Stimulated activated CD8-positive, alpha-beta memory T cell treated with anti-CD3 and anti-CD28 coated beads, Interleukin-12 subunit alpha, Interleukin-12 subunit beta, amount 100 ng/mL, for 4 hours (primary cell): ENCODE results near the gene FAM234A.
"Not testable (repeated sequence)": the region's sequence is repeated elsewhere in the genome, so short reads cannot be mapped to it uniquely, and the experiment has no call there.

Experiments used
- DNase-seq: peaks from one replicate; pipeline ENCODE4 v3.0.0-alpha.2; 2020; ENCODE audit warnings: low read depth

The FAM234A gene

DNA sequence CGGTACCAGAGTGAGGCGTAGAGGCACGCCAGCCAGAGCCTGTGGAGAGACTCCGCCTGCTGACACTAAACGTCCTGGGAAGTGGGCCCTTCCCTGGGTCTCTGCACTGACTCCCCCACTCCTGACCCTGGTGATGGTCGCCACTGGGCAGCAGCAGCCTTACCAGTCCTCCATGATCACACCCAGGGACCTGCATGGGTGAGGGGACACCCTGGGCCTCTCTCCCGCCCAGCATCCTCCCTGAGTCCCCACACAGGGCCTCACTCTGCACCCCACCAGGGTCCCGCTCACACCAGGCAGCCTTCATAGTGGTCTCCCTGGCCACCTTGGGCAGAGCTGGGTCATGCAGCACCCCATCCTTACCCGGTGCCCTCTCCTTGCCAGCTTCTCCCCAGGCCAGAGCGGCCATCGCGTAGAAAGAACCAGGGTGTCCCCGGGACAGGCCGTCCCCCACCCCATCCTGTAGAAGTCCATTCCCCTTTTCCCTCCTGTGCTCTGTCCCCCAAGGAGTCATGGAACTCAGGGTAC, 30.4 kb downstream of the FAM234A start:
- DNase-seq, result no peak

DNA sequence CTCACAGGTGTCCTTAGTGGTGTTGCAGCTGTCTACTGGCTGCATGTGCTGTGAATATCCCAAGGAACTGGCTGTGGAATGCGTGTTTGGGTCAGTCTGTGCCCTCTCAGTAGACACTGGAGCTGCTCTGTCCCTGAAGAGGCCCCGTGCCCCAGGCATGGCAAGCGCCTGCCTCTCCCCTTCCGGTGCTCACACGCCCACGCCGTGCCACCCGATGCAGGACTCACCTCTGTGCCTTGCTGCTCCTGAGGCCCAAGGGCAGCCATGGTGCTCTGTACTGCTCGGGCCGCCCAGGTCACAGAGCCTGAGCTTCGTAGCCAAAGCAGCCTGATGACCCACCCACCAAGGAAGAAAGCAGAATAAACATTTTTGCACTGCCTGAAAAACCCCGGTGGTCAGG, 31.1 kb downstream of the FAM234A start:
- DNase-seq, result no peak

DNA sequence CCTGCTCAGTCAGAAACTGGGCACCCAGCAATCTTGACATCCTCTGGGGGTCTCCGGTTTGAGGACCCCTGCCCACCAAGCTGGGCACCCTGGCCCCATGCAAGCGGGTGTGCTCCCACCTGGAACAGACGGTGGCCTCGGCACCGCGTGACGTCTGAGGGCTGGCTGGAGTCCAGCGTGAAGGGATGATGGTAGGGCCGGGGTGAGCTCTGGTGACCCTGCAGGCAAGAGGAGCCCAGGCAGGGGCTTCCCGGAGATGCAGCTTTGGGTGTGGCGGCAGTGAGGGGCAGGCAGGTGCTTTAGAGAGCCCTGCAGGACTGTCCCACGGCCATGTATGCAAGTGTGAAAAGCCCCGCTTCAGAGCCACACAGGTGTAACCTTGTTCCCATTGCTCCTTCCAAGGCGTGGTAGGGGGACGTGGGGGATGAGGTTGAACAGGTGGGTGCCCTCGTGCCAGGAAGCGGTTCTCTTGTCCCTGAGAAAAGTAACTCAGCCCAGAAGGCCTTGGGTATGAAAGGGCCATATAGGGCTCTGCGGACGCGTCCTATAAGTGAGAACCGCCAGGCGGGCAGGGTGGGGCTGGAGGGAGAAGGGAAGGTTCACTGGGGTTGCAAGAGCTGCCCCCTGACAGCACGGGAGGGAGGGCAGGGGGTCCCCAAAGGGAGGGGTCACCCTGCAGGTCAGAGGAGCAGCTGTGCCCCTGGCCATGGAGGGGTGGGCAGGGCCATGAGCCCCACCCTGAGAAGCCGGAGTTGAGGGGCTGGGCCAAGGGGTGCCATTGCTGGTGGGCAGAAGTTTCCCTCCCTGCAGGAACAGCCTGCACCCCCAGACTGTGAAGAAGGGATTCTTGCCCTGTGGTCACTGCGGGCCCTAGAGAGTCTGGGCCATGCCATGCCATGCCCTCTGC, 31.9 kb downstream of the FAM234A start:
- no peak for DNase-seq

GRCh38 chr16:267562-267961, 32.9 kb downstream of the FAM234A start:
- not testable (repeated sequence) for DNase-seq

DNA sequence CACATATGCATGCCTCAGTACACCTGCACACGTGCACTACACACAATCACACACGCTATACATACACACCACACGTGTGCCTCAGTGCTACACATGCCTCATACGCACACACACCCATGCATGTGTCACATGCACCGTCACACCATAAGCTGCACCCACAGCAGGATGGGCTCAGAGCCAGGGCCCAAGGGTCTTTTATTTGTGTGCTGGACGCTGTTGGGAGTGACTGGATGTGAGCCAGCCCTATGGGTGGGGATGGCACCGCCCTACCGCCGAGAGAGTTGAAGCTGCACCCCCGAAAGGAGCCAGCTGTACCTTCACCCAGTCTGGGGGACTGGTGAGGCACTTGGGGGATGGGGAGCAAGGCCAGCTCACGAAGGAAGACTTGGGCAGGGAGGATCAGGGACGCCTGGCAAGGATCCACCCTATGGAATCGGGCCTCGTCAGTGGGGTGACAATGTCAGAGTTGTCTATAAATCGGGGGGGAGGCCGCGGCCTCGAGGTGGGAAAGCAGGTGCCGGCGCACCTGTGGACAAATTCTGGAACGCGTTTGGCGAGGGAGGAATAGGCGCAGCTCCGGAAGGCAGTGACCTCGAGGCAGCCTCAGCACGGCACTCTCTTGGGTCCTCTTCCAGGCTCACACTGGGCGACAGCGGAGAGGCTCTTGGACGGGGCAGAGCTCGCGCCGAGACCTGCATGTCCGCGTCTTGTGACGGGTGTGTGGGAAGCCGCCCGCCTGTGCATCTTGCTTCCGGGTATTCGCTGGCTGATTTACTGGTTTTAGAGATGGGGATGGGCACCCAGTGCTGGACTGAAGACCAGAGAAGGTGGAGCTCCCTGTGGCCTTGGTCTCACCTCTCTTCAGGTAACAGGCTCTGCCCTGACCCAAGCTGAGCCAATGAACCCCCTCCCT, 33.8 kb downstream of the FAM234A start:
- DNase-seq, result no peak

DNA sequence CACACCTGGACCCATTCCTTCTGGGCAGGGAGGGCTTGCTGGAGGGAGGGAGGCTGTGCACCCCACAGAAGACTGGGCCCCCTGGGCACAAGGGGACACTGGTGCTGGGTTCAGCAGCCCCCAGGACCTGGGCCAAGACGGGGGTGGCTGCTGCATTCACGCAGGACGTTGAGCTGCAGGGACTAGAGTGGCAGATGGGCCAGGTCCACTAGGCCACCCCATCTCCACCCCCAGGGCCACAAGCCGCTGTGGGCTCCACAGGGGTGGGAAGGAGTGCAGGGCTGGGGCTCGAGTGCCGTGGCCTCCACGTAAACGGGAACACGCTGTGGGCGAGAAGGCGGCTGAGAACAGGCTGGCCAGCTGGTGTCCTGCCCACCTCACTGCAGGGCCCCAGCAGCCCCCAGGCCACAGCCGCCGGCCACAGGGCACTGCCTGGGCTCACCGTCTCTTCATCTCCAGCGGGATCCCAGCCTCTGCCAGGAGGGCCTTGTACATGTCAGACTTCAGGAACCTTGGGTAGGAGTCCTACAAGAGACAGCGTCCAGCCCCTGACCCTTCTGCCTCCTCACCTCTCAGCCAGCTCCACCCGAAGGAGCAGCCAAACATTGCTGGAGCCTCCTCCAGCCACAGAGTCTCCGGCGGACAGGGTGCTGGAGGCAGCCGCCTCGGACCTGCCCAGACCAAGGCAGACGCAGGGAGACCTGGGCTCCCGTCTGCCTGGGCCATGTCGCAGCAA, 34.6 kb downstream of the FAM234A start:
- DNase-seq, result no peak

DNA sequence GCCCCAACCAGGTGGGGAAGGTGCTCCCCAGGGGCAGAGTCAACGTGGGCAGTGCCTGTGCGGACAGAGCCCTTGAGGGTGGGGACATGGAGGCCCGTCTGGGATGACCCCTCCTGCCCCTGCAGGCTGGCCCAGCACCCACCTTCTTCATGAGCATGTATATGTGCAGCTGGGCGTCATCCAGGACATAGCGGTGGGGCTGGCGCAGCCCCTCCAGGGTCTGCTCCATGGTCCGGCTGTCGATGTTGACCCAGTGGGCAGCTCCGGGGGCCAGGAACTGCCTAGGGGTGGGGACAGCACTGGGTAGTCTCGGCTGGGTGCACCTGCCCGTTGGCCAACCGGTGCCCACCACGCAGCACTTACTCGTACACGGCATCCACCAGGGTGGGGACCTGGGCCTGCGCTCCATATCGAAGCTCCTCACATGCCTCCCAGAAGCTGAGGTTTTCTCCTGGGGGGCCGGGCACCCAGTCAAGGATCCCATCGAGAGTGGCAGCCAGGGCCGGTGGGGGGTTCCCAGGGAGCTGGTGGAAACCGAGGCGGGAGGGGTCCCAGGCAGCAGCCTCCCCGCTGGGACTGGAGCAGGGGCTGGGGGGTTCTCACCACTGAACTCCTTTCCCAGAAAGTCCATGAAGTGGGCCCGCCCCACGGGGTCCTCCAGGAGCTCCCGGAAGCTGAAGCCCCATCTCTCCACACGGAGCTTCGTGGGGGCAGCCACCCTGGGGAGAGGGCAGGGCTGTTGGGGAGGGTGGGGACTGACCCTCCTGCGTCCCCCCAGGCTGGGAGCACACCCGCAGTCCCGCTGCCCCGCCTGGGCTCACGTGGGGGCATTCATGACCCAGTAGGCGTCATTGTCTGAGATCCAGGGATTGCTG, 36.0 kb downstream of the FAM234A start:
- DNase-seq, result no peak

GRCh38 chr16:272633-273546, 38.3 kb downstream of the FAM234A start:
- no peak for DNase-seq

DNA sequence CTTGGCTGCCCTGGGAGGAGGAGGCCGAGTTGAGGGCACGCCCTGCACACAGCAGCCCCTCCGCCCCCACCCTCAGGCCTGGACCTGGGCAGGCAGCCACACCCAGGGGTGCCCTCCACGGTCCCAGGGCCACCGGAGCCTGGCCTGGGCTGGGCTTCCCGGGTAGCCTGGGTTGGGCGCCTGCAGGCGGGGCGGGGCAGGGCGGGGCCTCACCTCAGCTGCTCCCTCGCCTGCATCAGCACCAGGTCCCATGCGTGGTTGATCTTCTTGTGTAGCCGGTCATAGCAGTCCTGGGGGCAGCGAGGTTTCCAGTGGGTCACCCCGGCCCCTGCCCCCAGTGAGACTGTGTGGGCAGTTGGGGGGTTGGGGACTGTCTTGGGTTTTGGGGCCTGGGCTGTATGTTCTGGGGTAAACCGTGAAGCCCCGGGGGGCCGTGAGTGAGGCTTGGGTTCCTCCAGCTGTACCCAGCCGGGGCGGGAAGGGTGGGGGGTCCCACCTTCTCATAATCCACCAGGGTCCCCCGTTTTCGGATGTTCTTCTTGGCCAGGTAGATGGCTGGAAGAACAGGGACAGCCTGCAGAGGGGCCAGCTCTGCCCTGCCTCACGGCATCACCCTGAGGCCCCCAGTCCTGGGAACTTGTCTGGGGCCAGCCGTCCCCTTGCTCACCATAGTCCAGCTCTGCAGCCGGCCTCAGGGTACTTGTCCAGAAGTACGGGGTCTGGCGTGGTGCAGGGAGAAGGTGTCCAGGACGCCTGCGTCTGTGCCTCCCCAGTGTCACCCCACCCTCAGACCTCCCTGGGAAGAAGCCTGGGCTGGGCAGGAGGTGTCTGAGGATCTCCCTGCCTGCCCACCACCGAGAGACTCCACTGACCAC, 39.2 kb downstream of the FAM234A start:
- DNase-seq, result no peak

DNA sequence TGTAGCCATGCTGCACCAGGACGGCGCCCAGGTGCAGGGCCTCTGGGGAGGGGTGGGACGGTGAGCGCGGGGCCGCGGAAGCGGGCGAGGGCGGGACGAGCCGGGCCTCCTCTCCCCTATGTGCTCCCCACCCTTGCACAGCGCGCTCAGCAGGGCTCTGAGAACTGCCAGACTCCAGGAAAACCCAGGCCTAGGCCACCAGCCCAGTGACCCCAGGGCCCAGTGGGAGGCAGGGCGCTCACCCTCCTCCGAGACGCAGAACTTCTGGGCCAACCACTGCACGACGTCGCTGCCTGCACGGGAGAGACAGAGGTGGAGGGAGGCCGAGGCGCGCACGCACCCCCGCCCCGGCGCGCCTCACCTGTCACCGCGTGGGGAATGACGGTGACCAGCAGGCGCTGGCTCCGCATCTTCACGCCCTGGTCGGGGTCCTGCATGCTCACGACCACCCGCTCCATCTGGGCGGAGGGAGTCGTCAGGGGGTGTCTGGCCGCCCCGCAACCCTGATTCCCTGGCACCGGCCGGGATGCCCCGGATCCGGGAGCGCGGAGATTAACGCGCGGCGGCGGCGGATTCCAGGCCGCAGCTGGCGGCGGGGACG, 40.5 kb downstream of the FAM234A start:
- no peak for DNase-seq

- DNase-seq, result no peak
These were observed 41.2 kb downstream of the FAM234A start, which contains the start of gene RGS11 for GRCh38 chr16:275786-276232. Gene RGS11 (minus strand): TSS chr16:275944. CDS start chr16:275911, 33 bp downstream.

DNA sequence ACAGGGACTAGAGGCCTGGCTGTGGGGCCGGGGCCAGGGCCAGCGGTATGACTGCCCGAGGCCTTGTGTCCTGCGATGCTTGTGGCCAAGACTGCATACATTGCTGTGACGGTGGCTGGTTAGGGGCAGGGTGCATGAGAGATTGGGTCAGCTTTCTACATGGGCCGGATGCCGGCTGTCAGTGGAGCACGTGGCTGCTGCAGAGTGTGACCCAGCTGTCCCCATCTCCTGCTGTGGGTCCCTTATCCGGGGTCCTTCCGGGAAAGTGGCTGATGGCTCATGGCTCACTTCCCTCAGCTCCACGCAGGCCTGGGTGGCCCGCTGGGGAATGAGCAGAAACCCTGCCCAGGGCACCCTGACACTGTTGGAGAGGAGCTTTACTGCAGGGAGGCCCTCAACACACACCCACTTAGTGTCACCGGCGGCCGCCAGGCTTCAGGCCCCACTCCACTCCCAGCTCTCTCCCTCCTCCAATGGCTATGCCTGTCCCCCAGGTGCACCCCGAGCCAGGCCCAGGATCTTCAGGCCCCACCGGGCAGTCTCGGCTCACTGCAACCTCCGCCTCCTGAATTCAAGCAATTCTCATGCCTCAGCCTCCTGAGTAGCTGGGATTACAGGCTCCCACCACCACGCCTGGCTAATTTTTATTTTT, 41.9 kb downstream of the FAM234A start:
- DNase-seq, result no peak

GRCh38 chr16:278863-279366, 44.3 kb downstream of the FAM234A start:
- DNase-seq, result no peak

GRCh38 chr16:279531-279930, 44.9 kb downstream of the FAM234A start:
- no peak for DNase-seq

DNA sequence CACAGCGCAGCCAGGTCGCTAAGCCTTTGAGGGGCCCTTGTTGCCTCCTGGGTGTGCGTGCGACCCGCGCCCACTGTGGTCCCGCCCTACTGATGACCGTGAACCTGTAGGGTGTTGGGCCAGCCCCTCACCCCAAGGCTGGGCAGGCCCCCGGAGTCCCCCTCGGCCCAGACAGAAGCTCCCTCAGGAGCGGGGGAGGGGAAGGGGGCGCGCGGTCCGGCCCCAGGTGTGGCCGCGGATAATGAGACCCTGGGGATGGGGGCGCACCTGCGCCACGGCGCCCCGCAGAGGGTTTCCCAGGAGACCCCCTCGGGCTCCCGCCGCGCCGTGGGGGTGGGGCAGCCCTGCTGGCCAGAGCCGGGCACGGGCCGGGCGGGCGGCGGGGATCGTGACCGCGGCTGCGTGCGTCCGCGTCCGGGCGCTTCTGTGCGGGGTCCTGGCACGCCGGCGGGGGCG, 45.4 kb downstream of the FAM234A start:
- no peak for DNase-seq

DNA sequence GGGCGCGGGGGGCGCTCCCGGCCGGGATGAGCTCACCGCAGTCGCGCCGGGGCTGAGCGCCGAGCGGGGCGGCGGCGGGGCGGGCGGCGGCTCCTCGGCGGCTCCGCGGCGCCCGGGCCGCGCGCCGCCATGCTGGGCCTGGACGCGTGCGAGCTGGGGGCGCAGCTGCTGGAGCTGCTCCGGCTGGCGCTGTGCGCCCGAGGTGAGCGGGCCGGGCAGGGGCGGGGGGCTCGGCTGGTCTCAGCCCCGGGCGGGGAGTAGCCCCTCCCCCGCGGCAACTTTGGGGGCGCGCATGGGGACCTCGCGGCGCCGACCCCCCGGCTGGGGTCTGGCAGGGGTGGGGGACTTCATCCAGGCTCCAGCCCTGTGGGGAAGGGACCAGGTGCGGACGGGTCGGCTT, 45.9 kb downstream of the FAM234A start, which contains the start of gene ARHGDIG:
Gene ARHGDIG, plus strand, starts transcription at position 40 of the 400 bp plus-strand sequence. Its CDS starts 90 bp downstream, at position 130.
- no peak for DNase-seq

DNA sequence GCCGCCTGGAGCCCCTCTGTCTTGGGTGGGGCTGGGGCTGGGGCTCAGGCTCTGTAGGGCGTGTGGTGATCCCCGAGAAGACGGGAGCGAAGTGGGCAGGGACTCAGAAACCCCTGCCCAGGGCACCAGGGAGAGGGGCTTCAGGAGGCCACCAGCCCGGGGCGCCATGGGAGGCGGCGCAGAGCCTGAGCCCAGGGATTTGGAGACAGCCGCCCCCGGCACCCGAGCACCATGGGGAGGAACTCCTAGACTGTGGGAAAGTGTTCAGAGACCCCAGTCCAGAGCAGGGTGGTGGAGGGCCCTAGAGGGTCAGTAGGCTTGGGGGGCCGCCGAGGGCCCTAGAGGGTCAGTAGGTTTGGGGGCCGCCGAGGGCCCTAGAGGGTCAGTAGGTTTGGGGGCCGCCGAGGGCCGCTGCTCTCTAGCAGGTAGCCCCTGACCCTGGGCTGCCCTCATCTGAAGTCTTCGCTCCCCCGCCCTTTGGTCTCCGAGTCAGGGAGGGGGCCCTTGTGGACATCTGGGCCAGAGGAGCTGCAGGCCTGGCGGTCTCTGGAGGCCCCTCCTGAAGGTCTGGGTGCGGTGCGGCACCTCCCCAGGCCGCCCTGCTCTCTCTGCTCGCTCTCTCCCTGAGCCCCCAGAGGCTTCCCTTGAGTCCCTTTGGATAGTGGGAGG, 46.5 kb downstream of the FAM234A start:
- no peak for DNase-seq
